HFFc6 (cell line): Measurements from ENCODE around the gene CD69. TPM values are rescaled to one million over a fixed set of nuclear protein-coding genes. Genes with fewer than 3 reads are reported as not detected.
"Not testable (repeated sequence)": the region's sequence is repeated elsewhere in the genome, so short reads cannot be mapped to it uniquely, and the experiment has no call there.

Experiments
- DNase-seq: peaks from one replicate; pipeline ENCODE4 v3.0.0-alpha.2; 2018
- H3K27ac Mint-ChIP-seq: 2 replicates; pipeline ENCODE4 v1.8.0; 2020; ENCODE audit warnings: mild to moderate bottlenecking, mixed read lengths
- H3K27me3 Mint-ChIP-seq: 2 replicates; pipeline ENCODE4 v1.8.0; 2021; ENCODE audit warnings: mild to moderate bottlenecking, moderate library complexity, mixed read lengths; ENCODE audit not compliant: insufficient read depth
- H3K36me3 Mint-ChIP-seq: 2 replicates; pipeline ENCODE4 v1.8.0; 2021; ENCODE audit warnings: low read depth, mixed read lengths
- H3K4me1 Mint-ChIP-seq: 2 replicates; pipeline ENCODE4 v1.8.0; 2020; ENCODE audit warnings: low read depth, mixed read lengths
- H3K4me3 Mint-ChIP-seq: 2 replicates; pipeline ENCODE4 v1.8.0; 2020; ENCODE audit warnings: mild to moderate bottlenecking, moderate library complexity, mixed read lengths
- H3K9me3 Mint-ChIP-seq: 2 replicates; pipeline ENCODE4 v1.8.0; 2020; ENCODE audit warnings: mild to moderate bottlenecking, mixed read lengths
- total RNA-seq, 6 experiments: library from RNA; stranded (reverse); fragmentation: NEBNext Ultra II Directional; extraction: Animal tissue kit (Norgen Biotek cat#: 25700); gene quantifications; 2 replicates in 1 of 6; 3 replicates in 5 of 6; pipeline ENCODE4 v1.2.3, GENCODE V29; 2021
- TF ChIP-seq, protein P1 (sequence below): fragments of 200-600 bp; sonication (generic); IDR thresholded peaks from 2 replicates; pipeline ENCODE4 v1.5.0; 2021; ENCODE audit warnings: antibody characterized with exemption, mild to moderate bottlenecking

CD69 gene
- total RNA-seq, 6 experiments from 2014 or later = not detected

GRCh38 chr12:9724023-9724422 lies 36.7 kb downstream of the CD69 start:
- no peak for DNase-seq
- H3K4me1 Mint-ChIP-seq = peaks cover 9% of the 10 kb centered on the region
- TF ChIP-seq, protein P1, sequence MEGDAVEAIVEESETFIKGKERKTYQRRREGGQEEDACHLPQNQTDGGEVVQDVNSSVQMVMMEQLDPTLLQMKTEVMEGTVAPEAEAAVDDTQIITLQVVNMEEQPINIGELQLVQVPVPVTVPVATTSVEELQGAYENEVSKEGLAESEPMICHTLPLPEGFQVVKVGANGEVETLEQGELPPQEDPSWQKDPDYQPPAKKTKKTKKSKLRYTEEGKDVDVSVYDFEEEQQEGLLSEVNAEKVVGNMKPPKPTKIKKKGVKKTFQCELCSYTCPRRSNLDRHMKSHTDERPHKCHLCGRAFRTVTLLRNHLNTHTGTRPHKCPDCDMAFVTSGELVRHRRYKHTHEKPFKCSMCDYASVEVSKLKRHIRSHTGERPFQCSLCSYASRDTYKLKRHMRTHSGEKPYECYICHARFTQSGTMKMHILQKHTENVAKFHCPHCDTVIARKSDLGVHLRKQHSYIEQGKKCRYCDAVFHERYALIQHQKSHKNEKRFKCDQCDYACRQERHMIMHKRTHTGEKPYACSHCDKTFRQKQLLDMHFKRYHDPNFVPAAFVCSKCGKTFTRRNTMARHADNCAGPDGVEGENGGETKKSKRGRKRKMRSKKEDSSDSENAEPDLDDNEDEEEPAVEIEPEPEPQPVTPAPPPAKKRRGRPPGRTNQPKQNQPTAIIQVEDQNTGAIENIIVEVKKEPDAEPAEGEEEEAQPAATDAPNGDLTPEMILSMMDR = no peak
- H3K36me3 Mint-ChIP-seq = no peaks in the 10 kb centered on the region
- peaks cover 15% of the 10 kb centered on the region for H3K27me3 Mint-ChIP-seq
- no peak overlapping the region for H3K27ac Mint-ChIP-seq
- H3K9me3 Mint-ChIP-seq = no peaks in the 10 kb centered on the region
- no peak overlapping the region for H3K4me3 Mint-ChIP-seq

- Mint-ChIP-seq H3K27me3 (peaks cover 20% of the 10 kb centered on the region), H3K4me3 (no peak overlapping the region), H3K9me3 (no peaks in the 10 kb centered on the region), H3K36me3 (no peaks in the 10 kb centered on the region), H3K27ac (no peak overlapping the region), H3K4me1 (peaks cover 9% of the 10 kb centered on the region)
- DNase-seq = no peak
- TF ChIP-seq, protein P1 = no peak
These were observed 39.2 kb downstream of the CD69 start for GRCh38 chr12:9721394-9722092.

DNA sequence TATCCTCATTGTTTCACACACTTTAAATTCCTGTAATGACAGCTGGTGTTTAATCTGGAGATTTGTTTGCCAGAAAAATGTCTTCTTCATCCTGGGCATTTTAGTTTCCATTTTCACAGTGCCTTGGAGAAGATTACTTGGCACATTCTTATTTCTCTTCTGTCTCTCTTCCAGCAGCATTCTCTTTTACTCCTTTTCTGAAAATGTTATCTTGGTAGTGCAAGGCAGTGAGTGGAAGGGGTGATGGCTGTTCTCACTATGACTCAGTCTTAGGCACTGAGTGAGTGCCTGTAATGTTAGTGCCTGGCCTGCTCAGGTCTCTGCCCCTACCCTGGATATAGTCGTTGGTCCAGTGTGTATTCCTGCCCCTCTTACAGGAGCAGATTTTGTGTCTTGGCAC lies 40.9 kb downstream of the CD69 start:
- Mint-ChIP-seq H3K27me3 (peaks cover 24% of the 10 kb centered on the region), H3K9me3 (no peaks in the 10 kb centered on the region), H3K36me3 (no peaks in the 10 kb centered on the region), H3K27ac (no peak overlapping the region), H3K4me1 (peaks cover 9% of the 10 kb centered on the region), H3K4me3 (no peak overlapping the region)
- no peak for DNase-seq
- TF ChIP-seq, protein P1 = no peak

GRCh38 chr12:9718968-9719367 lies 41.7 kb downstream of the CD69 start:
- peaks cover 22% of the 10 kb centered on the region for H3K27me3 Mint-ChIP-seq
- no peaks in the 10 kb centered on the region for H3K36me3 Mint-ChIP-seq

DNA sequence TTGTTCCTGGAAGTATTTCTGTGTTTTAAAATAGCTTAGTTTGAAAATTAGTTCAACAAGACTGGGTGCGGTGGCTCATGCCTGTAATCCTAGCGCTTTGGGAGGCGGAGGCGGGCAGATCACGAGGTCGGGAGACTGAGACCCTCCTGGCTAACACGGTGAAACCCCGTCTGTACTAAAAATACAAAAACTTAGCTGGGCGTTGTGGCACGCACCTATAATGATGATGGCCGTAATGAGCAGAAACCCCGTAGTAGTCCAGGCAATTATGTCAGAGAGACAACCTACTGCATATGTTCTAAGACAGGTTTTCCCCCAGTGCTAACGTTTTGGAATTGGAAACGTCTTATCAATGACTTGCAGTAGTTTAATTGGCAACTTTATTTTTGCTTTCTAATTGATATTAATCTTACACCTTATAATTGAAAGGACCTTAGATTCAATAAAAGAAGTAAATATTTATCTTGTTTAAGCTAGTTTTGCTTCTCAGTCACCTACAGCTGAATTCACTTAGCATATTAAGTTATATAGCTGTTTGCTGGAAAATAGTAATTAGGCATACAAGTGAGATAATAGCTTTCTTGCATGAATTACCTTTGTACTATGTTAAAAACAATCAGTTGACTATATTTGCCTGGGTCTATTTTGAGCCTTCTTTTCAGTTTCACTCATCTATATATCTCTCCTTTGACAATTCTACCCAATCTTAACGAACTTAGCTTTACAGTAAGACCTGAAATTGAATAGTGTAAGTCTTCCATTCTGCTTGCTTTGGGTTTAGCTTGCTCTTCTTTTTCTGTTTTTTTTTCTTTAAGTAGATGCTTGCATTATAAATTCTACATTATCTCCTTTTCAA lies 43.4 kb downstream of the CD69 start:
- peaks cover 9% of the 10 kb centered on the region for H3K4me1 Mint-ChIP-seq
- TF ChIP-seq, protein P1 = no peak
- H3K27ac Mint-ChIP-seq = no peak overlapping the region
- no peak overlapping the region for H3K4me3 Mint-ChIP-seq
- H3K36me3 Mint-ChIP-seq = no peaks in the 10 kb centered on the region
- no peaks in the 10 kb centered on the region for H3K9me3 Mint-ChIP-seq
- no peak for DNase-seq
- peaks cover 12% of the 10 kb centered on the region for H3K27me3 Mint-ChIP-seq

More at GRCh38 chr12:9718968-9719367, 41.7 kb downstream of the CD69 start:
- no peaks in the 10 kb centered on the region for H3K9me3 Mint-ChIP-seq
- no peak overlapping the region for H3K4me3 Mint-ChIP-seq
- TF ChIP-seq, protein P1 = no peak
- no peak overlapping the region for H3K27ac Mint-ChIP-seq
- no peak for DNase-seq
- H3K4me1 Mint-ChIP-seq = peaks cover 9% of the 10 kb centered on the region

GRCh38 chr12:9713032-9713558 lies 47.6 kb downstream of the CD69 start:
- not testable (repeated sequence) for H3K27ac Mint-ChIP-seq, H3K9me3 Mint-ChIP-seq, DNase-seq, H3K36me3 Mint-ChIP-seq, H3K4me1 Mint-ChIP-seq, H3K4me3 Mint-ChIP-seq
- H3K27me3 Mint-ChIP-seq = peaks cover 16% of the 10 kb centered on the region
